ENCODE measurements around the gene LDLRAD4.

The LDLRAD4 gene

DNA sequence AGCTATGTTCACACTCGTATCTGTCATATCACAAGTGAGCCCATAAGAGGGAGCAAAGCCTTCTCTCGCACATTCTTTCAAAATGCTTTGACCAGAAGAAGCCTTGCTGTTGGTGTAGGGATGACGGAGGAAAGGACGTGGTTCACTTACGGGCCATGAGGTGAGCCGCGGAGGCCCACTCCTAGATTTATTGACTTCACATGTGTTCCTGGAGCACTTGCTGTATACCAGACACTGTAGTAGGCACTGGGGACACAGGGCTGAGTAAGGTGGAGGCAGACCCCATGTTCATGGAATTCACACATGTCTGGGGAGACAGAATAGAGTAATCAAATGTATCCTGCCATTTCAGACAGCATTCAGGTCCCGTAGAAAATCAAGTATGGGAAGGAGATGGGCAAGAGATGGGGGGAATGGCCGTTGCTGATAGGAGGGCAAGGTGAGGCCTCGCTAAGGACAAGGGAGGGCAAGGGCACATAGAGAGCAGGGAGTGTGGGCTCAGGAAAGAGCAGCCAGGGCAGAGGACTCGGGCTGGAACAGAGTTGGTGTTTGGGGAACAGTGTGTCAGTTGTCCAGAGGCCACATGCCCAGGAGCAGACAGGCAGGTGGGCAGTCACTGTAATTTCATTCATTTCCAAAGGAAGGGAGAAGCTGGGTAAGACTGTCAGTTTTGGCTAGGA is 182.2 kb downstream of the LDLRAD4 start:
- TF ChIP-seq TOX (CRISPR knock-in tag; IDR thresholded peaks at IDR 0.05; ENCODE audit: borderline replicate concordance) (no peak), ZNF70 (CRISPR knock-in tag; IDR thresholded peaks at IDR 0.05) (no peak), ESRRG (CRISPR knock-in tag; IDR thresholded peaks at IDR 0.05) (no peak), ARNTL (CRISPR knock-in tag; IDR thresholded peaks at IDR 0.05; ENCODE audit: borderline replicate concordance, low read depth) (no peak)
- TF ChIP-seq, protein P1, sequence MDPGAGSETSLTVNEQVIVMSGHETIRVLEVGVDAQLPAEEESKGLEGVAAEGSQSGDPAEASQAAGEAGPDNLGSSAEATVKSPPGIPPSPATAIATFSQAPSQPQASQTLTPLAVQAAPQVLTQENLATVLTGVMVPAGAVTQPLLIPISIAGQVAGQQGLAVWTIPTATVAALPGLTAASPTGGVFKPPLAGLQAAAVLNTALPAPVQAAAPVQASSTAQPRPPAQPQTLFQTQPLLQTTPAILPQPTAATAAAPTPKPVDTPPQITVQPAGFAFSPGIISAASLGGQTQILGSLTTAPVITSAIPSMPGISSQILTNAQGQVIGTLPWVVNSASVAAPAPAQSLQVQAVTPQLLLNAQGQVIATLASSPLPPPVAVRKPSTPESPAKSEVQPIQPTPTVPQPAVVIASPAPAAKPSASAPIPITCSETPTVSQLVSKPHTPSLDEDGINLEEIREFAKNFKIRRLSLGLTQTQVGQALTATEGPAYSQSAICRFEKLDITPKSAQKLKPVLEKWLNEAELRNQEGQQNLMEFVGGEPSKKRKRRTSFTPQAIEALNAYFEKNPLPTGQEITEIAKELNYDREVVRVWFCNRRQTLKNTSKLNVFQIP (CRISPR knock-in tag; IDR thresholded peaks at IDR 0.05; ENCODE audit: borderline replicate concordance, low read depth) = no peak
- TF ChIP-seq, protein P2, sequence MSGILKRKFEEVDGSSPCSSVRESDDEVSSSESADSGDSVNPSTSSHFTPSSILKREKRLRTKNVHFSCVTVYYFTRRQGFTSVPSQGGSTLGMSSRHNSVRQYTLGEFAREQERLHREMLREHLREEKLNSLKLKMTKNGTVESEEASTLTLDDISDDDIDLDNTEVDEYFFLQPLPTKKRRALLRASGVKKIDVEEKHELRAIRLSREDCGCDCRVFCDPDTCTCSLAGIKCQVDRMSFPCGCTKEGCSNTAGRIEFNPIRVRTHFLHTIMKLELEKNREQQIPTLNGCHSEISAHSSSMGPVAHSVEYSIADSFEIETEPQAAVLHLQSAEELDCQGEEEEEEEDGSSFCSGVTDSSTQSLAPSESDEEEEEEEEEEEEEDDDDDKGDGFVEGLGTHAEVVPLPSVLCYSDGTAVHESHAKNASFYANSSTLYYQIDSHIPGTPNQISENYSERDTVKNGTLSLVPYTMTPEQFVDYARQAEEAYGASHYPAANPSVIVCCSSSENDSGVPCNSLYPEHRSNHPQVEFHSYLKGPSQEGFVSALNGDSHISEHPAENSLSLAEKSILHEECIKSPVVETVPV (CRISPR knock-in tag; IDR thresholded peaks at IDR 0.05) = no peak
- TF ChIP-seq, protein P3, sequence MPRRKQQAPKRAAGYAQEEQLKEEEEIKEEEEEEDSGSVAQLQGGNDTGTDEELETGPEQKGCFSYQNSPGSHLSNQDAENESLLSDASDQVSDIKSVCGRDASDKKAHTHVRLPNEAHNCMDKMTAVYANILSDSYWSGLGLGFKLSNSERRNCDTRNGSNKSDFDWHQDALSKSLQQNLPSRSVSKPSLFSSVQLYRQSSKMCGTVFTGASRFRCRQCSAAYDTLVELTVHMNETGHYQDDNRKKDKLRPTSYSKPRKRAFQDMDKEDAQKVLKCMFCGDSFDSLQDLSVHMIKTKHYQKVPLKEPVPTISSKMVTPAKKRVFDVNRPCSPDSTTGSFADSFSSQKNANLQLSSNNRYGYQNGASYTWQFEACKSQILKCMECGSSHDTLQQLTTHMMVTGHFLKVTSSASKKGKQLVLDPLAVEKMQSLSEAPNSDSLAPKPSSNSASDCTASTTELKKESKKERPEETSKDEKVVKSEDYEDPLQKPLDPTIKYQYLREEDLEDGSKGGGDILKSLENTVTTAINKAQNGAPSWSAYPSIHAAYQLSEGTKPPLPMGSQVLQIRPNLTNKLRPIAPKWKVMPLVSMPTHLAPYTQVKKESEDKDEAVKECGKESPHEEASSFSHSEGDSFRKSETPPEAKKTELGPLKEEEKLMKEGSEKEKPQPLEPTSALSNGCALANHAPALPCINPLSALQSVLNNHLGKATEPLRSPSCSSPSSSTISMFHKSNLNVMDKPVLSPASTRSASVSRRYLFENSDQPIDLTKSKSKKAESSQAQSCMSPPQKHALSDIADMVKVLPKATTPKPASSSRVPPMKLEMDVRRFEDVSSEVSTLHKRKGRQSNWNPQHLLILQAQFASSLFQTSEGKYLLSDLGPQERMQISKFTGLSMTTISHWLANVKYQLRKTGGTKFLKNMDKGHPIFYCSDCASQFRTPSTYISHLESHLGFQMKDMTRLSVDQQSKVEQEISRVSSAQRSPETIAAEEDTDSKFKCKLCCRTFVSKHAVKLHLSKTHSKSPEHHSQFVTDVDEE (CRISPR knock-in tag; IDR thresholded peaks at IDR 0.05) = no peak
- no peak for ATAC-seq

DNA sequence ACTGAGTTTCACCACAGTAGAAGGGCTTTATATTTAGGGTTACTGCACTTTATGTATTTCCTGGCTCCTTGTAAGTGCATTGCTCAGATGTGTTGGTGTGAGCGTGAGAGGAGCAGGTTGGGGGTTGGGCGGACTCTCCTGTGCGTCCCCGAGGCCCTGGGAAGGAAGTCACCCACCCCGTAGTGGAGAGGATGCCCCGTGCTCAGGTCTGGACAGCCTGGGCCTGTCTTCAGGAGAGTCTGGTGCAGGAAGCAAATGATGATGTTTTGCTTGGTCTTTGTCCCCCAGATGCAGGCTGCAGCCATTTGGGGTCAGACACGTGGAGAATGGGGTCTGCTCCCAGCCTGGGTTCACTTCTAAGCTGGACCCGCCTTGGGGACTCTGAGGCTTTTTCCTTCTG is 182.8 kb downstream of the LDLRAD4 start:
- ATAC-seq = no peak

DNA sequence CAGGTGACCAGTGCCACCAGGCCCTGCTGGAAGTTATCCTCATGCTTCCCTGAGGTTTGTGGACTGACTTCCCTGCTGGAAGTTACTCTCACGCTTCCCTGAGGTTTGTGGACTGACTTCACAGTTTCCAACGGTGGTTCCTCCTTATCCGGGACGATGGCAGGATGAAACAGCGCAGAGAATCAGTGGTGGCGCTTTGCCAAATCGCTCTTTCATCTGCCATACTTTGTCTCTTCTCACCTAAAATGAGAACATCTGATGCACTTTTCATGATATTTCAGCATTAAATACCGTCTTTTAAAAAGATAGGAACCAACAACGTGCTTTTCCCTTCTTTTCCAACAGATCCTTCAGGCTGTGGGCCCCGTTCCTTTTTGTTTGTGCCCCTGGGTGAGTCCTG is 183.3 kb downstream of the LDLRAD4 start:
- ATAC-seq = no peak
- TF ChIP-seq, protein P1 (CRISPR knock-in tag; IDR thresholded peaks at IDR 0.05; ENCODE audit: borderline replicate concordance, low read depth) = no peak
- no peak for TF ChIP-seq ZFP3 (CRISPR knock-in tag; IDR thresholded peaks at IDR 0.05)
- TF ChIP-seq, protein P4, sequence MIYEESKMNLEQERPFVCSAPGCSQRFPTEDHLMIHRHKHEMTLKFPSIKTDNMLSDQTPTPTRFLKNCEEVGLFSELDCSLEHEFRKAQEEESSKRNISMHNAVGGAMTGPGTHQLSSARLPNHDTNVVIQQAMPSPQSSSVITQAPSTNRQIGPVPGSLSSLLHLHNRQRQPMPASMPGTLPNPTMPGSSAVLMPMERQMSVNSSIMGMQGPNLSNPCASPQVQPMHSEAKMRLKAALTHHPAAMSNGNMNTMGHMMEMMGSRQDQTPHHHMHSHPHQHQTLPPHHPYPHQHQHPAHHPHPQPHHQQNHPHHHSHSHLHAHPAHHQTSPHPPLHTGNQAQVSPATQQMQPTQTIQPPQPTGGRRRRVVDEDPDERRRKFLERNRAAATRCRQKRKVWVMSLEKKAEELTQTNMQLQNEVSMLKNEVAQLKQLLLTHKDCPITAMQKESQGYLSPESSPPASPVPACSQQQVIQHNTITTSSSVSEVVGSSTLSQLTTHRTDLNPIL (CRISPR knock-in tag; IDR thresholded peaks at IDR 0.05; ENCODE audit: low read depth) = no peak
- TF ChIP-seq BACH2 (CRISPR knock-in tag; IDR thresholded peaks at IDR 0.05; ENCODE audit: borderline replicate concordance) = no peak
- TF ChIP-seq GLIS3 (CRISPR knock-in tag; IDR thresholded peaks at IDR 0.05) = no peak
- TF ChIP-seq ZC3H10 (CRISPR knock-in tag; IDR thresholded peaks at IDR 0.05) = no peak
- no peak for TF ChIP-seq PPARA (CRISPR knock-in tag; IDR thresholded peaks at IDR 0.05; ENCODE audit: borderline replicate concordance)

More for the DNA sequence above, 182.8 kb downstream of the LDLRAD4 start:
- no peak for TF ChIP-seq TCF4 (CRISPR knock-in tag; IDR thresholded peaks at IDR 0.05; ENCODE audit: borderline replicate concordance)
- TF ChIP-seq BACH2 (CRISPR knock-in tag; IDR thresholded peaks at IDR 0.05; ENCODE audit: borderline replicate concordance) = no peak
- TF ChIP-seq PPARA (CRISPR knock-in tag; IDR thresholded peaks at IDR 0.05; ENCODE audit: borderline replicate concordance) = no peak
- TF ChIP-seq ESRRG (CRISPR knock-in tag; IDR thresholded peaks at IDR 0.05) = no peak
- TF ChIP-seq ZFP3 (CRISPR knock-in tag; IDR thresholded peaks at IDR 0.05) = no peak
- no peak for TF ChIP-seq GLIS3 (CRISPR knock-in tag; IDR thresholded peaks at IDR 0.05)
- no peak for TF ChIP-seq ISL1 (CRISPR knock-in tag; IDR thresholded peaks at IDR 0.05)
- TF ChIP-seq ZNF70 (CRISPR knock-in tag; IDR thresholded peaks at IDR 0.05) = no peak
- TF ChIP-seq, protein P4 (CRISPR knock-in tag; IDR thresholded peaks at IDR 0.05; ENCODE audit: low read depth) = no peak
- TF ChIP-seq, protein P2 (CRISPR knock-in tag; IDR thresholded peaks at IDR 0.05) = no peak
- TF ChIP-seq ARNTL (CRISPR knock-in tag; IDR thresholded peaks at IDR 0.05; ENCODE audit: borderline replicate concordance, low read depth) = no peak

Measured in SK-N-SH treated with all-trans-retinoic acid at 6 μM for 48 hours (cell line).